Lower leg skin (tissue), 4 donors: Measurements from ENCODE around the gene OTUD7B. TPM values are rescaled to one million over a fixed set of nuclear protein-coding genes. Genes with fewer than 3 reads are reported as not detected.
A peak's percentile ranks its signal among the peaks of the same experiment; 100 is the strongest.

ENCODE experiments used
- DNase-seq, 2 donors: peaks; one replicate each; pipeline ENCODE4 v3.0.0-alpha.2; 2019; ENCODE audit warnings: low spot score in 2 of 2
- H3K4me3 ChIP-seq: fragments of 200-600 bp; sonication (generic); 2 replicates; pipeline ENCODE4 v1.5.1; 2017; ENCODE audit warnings: mild to moderate bottlenecking, low read depth; ENCODE audit not compliant: poor library complexity, severe bottlenecking
- CTCF ChIP-seq, 3 donors: fragments of 450-650 bp; IDR thresholded peaks; one replicate each; pipeline ENCODE4 v1.5.1; 2016; ENCODE audit warnings: antibody characterized with exemption in 3 of 3, mild to moderate bottlenecking in 3 of 3, moderate library complexity in 2 of 3
- POLR2A ChIP-seq, 2 donors: fragments of 450-650 bp; IDR thresholded peaks; one replicate each; pipeline ENCODE4 v1.6.1; 2016 to 2017; ENCODE audit warnings: antibody characterized with exemption in 2 of 2, mild to moderate bottlenecking in 1 of 2, moderate library complexity in 1 of 2
- WGBS, 2 donors: methylation state at CpG; one replicate each; pipeline ENCODE4 v1.1.5; 2018; 5-methylcytosine and 5-hydroxymethylcytosine counted together
- intact Hi-C: fragments of 100-400 bp; cut with DNase I; formaldehyde crosslinking; loops from one replicate; pipeline ENCODE4 v1.15.0; 2023; ENCODE audit warnings: low total_unique reads
- total RNA-seq, 4 donors: library from RNA; depleted of rRNA; stranded (reverse); fragments of >200 nt; gene quantifications; one replicate each; pipeline ENCODE4 v1.1.0, GENCODE V29; 2016

OTUD7B gene
- total RNA-seq, 4 donors from 2014 or later: 16.9 to 21.4 (median 18.4) TPM

DNA sequence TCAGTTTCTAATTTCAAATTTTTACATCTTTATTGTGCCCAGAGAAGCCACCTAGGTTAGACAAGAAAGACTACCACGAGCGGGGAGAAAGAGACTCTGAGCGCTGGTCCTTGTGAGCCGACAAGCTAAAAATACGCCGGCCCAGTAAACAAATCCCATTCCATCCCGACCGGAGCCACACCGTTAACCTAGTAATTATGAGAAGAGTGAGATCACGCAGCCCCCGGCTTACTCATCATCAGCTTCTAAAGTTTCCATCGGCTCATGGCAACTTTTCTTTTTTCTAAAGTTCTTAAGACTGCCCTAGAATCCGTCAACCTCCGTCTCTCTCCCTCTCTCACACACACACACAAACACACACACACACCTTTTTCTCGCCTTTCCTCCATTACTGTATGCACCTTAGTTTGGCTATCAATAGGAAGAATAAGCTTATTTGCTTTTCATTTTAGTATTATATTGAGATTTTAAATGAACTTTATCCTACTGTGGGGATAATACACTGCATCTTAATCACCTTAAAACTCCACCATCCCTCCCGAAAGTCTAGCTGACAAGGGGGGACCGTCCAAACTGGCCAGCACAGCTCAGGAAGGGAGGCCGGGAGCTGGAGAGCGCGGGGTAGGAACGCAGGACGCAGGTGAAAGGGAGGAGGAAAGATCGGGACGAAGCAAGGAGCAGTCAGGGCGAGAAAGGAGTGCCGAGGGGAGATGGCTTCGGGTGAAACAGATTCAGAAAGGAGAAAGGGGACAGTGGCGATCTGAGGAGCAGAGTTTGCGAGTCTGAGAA is 728 bp downstream of the OTUD7B start:
- DNase-seq: peak; percentile 48 to 87

GRCh38 chr1:150008699-150009098 is 1.8 kb downstream of the OTUD7B start:
- WGBS, 2 donors: 59 to 60% methylated on average over 6 of the region's 6 CpGs
- no peak for DNase-seq
- intact Hi-C loops: no loop called here
- no peak overlapping the region for H3K4me3 ChIP-seq
- TF ChIP-seq CTCF (IDR thresholded peaks at IDR 0.05): no peak
- no peak for TF ChIP-seq POLR2A (IDR thresholded peaks at IDR 0.05)

More for the DNA sequence above, 728 bp downstream of the OTUD7B start:
- TF ChIP-seq POLR2A (IDR thresholded peaks at IDR 0.05) (no peak), CTCF (IDR thresholded peaks at IDR 0.05) (no peak)
- intact Hi-C loops: no loop called here
- H3K4me3 ChIP-seq: peak overlapping the region; percentile 76
- WGBS, 2 donors: 1% methylated on average over 29 of the region's 29 CpGs

GRCh38 chr1:150006881-150007421 is 3.6 kb downstream of the OTUD7B start:
- intact Hi-C loops: no loop called here

DNA sequence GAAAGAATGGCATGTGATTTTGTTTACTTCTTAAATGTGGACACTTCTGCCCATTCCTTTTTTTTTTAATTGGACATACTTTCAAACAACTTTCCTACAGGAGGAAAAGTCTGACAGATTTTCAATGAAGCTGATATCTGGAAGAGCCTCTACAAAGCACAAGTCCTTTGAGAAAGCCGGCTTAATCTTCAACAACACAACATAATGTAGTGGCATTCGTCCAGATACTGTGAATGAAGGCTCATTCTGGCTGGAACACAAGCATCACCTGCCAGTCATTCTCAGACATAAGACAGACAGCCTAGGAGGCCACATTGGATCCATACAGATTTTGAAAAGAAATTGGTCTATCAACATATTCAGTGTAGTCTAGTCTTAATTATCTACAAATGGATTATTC is 4.9 kb downstream of the OTUD7B start:
- H3K4me3 ChIP-seq: no peak overlapping the region
- DNase-seq: no peak
- intact Hi-C loops: no loop called here
- 59 to 64% methylated on average over 2 of the region's 2 CpGs for WGBS, 2 donors
- TF ChIP-seq CTCF (IDR thresholded peaks at IDR 0.05): no peak
- TF ChIP-seq POLR2A (IDR thresholded peaks at IDR 0.05): no peak

More at GRCh38 chr1:150006881-150007421, 3.6 kb downstream of the OTUD7B start:
- no peak for TF ChIP-seq POLR2A (IDR thresholded peaks at IDR 0.05)
- TF ChIP-seq CTCF (IDR thresholded peaks at IDR 0.05): no peak
- WGBS, 2 donors: 86 to 88% methylated on average over 4 of the region's 4 CpGs
- H3K4me3 ChIP-seq: no peak overlapping the region
- DNase-seq: no peak

GRCh38 chr1:150003801-150004200 is 6.7 kb downstream of the OTUD7B start:
- no peak for DNase-seq
- 80 to 81% methylated on average over 3 of the region's 3 CpGs for WGBS, 2 donors
- intact Hi-C loops: no loop called here
- no peak overlapping the region for H3K4me3 ChIP-seq
- TF ChIP-seq POLR2A (IDR thresholded peaks at IDR 0.05): no peak
- no peak for TF ChIP-seq CTCF (IDR thresholded peaks at IDR 0.05)
